ENCODE data around the gene NDUFS6. TPM values are rescaled to one million over a fixed set of nuclear protein-coding genes. Genes with fewer than 3 reads are reported as not detected.

NDUFS6 gene
- total and polyA plus RNA-seq, 2 experiments from 2014 or later: 141 to 371 TPM

DNA sequence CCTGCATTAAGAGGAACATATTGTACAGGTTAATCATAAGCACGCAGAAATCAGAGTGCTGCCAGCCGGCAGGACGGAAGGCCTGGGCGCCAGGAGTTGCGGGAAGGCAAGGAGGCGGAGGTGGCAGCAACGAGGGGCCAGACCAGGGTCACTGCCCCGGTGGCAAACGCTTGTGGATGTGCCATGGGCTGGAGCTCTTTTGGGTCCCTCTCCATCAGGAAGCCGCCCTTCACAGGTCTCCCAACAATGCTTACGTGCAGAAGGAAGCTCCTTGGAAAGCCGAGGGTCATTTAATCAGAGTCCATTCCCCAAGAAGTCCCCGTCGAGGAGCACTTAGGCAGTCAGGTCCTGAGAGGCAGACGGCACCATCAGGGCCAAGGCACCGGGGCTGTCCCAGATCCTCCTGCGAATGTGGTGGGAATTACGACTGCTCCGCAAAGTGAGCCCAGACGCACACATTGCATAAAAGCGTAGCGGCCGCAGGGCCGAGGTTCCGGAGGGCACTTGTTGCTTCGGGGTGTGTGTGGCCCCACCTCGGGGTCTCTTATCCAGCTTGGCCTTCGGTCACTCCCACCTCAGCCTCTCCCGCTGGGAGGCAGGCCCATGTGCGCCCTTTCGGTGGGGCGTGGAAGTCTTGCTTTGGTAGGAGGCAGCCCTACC is 22.1 kb upstream of the NDUFS6 start:
- DNase-seq (ENCODE audit: low read depth in 1 of 2, low spot score in 1 of 2): no peak
- no peak overlapping the region for H3K4me3 ChIP-seq
- peaks cover 22% of the 10 kb centered on the region for H3K4me1 ChIP-seq (ENCODE audit: low read depth)
- H3K36me3 ChIP-seq: no peaks in the 10 kb centered on the region
- no peak overlapping the region for H3K27ac ChIP-seq
- no peaks in the 10 kb centered on the region for H3K27me3 ChIP-seq
- TF ChIP-seq, protein P1, sequence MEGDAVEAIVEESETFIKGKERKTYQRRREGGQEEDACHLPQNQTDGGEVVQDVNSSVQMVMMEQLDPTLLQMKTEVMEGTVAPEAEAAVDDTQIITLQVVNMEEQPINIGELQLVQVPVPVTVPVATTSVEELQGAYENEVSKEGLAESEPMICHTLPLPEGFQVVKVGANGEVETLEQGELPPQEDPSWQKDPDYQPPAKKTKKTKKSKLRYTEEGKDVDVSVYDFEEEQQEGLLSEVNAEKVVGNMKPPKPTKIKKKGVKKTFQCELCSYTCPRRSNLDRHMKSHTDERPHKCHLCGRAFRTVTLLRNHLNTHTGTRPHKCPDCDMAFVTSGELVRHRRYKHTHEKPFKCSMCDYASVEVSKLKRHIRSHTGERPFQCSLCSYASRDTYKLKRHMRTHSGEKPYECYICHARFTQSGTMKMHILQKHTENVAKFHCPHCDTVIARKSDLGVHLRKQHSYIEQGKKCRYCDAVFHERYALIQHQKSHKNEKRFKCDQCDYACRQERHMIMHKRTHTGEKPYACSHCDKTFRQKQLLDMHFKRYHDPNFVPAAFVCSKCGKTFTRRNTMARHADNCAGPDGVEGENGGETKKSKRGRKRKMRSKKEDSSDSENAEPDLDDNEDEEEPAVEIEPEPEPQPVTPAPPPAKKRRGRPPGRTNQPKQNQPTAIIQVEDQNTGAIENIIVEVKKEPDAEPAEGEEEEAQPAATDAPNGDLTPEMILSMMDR (IDR thresholded peaks at IDR 0.05; ENCODE audit: low read depth, low read length): no peak
- H3K9me3 ChIP-seq (ENCODE audit: low read depth): no peaks in the 10 kb centered on the region

DNA sequence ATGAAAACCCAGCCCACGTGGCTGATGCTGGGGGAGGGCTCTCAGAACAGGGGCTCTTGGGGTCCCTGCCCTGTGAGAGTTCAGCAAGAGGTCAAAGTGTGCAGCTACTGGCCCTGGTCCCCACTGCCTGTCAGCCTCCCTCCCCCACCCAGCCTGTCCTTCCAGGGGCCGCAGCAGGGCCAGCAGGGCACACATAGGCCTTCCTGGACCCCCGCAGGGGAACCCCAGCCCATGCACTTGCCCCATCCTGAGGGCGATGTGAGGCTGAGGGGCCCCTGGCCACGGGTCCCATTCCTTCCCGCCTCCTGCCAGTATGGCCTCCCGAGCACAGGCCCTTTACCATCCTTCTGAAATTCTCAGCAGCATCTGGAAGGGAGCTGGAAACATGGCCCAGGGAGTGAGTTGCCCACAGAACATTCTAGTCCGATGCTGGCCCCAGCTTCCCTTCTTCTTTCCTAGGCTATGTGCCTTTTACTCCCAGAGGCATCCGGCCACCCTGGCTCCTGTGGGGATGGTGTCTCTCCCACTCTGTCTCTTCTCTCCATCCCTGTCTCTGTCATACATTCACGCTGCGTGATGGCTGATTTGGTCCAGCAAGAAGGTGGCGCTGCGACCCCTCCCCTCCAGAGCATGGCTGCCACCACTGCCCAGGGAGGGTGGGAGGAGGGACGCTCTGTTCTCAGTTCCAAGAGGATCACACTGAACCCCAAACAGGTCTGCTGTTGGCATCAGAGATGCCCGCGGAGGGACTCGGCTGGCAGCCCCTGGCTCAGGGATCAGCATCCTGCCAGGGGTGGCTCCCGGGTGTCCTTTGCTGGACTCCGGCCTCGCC is 21.2 kb upstream of the NDUFS6 start:
- peaks cover 22% of the 10 kb centered on the region for H3K4me1 ChIP-seq (ENCODE audit: low read depth)
- no peaks in the 10 kb centered on the region for H3K36me3 ChIP-seq
- TF ChIP-seq, protein P1 (IDR thresholded peaks at IDR 0.05; ENCODE audit: low read depth, low read length): no peak
- no peak overlapping the region for H3K4me3 ChIP-seq
- DNase-seq (ENCODE audit: low read depth in 1 of 2, low spot score in 1 of 2): no peak
- no peak overlapping the region for H3K27ac ChIP-seq
- H3K9me3 ChIP-seq (ENCODE audit: low read depth): no peaks in the 10 kb centered on the region
- no peaks in the 10 kb centered on the region for H3K27me3 ChIP-seq

DNA sequence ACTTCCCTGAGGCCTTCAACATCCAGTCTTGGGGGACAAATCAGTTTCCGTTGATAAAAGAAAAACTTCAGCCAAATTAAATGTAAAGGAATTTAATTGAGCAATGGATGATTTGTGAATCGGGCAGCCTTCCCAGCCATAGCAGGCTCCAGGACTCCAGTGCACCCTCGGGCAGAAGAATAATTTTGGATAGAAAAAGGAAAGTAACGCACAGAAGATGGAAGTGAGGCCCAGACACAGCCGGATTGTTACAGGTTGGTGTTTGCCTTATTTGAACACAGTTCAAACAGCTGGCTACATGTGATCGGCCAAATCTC is 20.6 kb upstream of the NDUFS6 start:
- H3K36me3 ChIP-seq: no peaks in the 10 kb centered on the region

DNA sequence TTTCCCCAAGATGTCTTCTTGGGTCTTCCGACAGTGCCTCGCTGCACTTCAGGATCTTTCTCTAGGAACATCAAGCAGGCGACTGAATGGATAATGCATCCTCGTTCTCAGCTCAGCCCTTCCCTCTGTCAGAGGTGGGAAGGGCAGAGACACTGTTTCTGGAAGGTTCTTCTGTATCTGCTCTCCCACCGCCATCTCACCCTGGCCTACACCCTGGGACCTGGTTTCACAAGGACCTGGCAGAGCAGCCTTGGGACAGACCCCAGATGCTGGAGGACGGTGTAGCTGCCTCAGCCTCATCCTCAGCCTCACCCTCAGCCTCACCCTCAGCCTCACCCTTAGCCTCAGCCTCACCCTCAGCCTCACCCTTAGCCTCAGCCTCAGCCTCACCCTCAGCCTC is 20.1 kb upstream of the NDUFS6 start:
- H3K4me1 ChIP-seq (ENCODE audit: low read depth): peaks cover 22% of the 10 kb centered on the region
- no peaks in the 10 kb centered on the region for H3K27me3 ChIP-seq
- H3K36me3 ChIP-seq: no peaks in the 10 kb centered on the region
- H3K9me3 ChIP-seq (ENCODE audit: low read depth): no peaks in the 10 kb centered on the region
- H3K27ac ChIP-seq: no peak overlapping the region
- no peak for DNase-seq (ENCODE audit: low read depth in 1 of 2, low spot score in 1 of 2)
- H3K4me3 ChIP-seq: no peak overlapping the region
- TF ChIP-seq, protein P1 (IDR thresholded peaks at IDR 0.05; ENCODE audit: low read depth, low read length): no peak

More for the DNA sequence above, 20.6 kb upstream of the NDUFS6 start:
- TF ChIP-seq, protein P1 (IDR thresholded peaks at IDR 0.05; ENCODE audit: low read depth, low read length): no peak
- no peak overlapping the region for H3K27ac ChIP-seq
- H3K27me3 ChIP-seq: no peaks in the 10 kb centered on the region
- no peaks in the 10 kb centered on the region for H3K9me3 ChIP-seq (ENCODE audit: low read depth)
- no peak overlapping the region for H3K4me3 ChIP-seq
- peak in 1 of 2 donors; percentile 51 for DNase-seq (ENCODE audit: low read depth in 1 of 2, low spot score in 1 of 2)
- H3K4me1 ChIP-seq (ENCODE audit: low read depth): peaks cover 22% of the 10 kb centered on the region

DNA sequence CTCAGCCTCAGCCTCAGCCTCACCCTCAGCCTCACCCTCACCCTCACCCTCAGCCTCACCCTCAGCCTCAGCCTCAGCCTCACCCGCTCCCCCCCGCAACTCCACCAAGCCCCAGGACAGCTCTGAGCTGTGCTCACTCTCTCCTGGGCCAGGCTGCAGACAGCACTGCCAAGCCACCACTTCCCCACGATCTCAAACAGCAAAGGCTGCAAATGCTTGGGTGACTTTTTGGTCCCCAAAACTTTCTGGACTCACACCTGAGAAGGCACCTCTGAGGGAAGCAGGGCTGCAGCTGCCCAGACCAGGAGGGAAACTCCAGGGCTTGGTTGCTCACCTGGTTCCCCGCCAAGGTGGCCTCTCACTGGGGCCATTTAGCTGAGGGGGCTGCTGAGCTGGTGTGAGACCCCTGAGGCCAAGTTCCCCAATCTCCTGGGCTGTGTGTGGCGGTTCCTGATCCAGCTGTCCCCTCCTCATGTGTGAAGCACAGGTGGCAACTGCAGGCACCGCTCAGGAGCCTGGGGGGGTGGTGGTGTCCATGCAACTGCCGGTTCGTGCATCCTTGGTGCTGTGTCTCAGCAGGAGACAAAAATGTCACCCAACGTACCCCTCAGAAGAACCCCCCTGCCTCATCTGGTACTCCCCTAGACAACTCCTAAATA is 19.4 kb upstream of the NDUFS6 start:
- no peaks in the 10 kb centered on the region for H3K36me3 ChIP-seq
- no peaks in the 10 kb centered on the region for H3K9me3 ChIP-seq (ENCODE audit: low read depth)
- TF ChIP-seq, protein P1 (IDR thresholded peaks at IDR 0.05; ENCODE audit: low read depth, low read length): no peak
- no peak overlapping the region for H3K4me3 ChIP-seq
- peak overlapping the region; percentile 92 for H3K27ac ChIP-seq
- no peaks in the 10 kb centered on the region for H3K27me3 ChIP-seq
- no peak for DNase-seq (ENCODE audit: low read depth in 1 of 2, low spot score in 1 of 2)
- H3K4me1 ChIP-seq (ENCODE audit: low read depth): peaks cover 22% of the 10 kb centered on the region

Measured in cardiac muscle cell (in vitro differentiated cells and primary cell).